Stimulated activated naive CD4-positive, alpha-beta T cell treated with Interleukin-2 at 50 U/mL for 16 hours (primary cell): ENCODE data around the gene STX5.
"Not testable (repeated sequence)": the region's sequence is repeated elsewhere in the genome, so short reads cannot be mapped to it uniquely, and the experiment has no call there.

Experiments used
- DNase-seq: peaks from one replicate; lab custom pipeline; 2025; lab: John Stamatoyannopoulos, UW

Gene STX5

DNA sequence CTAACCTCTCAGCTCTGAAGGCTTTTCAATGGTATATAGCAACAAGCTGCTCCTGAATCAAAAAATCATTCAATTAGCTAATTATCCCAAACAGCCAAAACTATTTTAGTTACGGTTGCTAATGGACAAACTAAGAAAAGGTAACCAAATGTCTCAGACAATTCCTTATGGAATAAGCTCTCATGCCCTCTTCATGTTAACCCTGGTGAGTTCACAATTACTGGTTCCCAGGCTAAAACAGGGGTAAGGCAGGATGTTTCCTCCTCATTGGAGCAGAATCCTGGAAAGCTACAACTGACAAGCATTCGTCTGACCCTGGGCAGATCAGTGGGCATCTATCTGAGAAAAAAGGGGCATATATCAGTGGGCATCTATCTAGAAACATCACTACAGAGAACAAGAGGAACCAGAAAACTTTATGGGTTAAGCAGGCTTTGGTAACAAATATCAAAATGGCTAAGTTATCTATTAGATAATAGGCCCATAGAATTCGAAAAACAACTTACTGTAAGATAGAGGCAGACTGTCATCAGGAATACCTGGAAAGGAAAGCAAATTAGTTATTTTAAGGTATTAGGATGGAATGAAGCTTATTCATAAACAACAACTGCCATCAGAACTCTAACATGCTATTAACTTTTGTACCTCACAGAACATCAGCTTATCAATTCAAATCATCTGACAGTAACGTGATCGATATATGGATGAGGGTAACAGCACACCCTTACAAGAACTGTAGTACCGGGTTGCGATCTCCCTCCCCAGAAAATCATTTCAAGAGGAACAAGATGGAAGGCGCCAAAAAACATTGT, 22.4 kb upstream of the STX5 start:
- DNase-seq = no peak

GRCh38 chr11:62853279-62853965, 21.6 kb upstream of the STX5 start:
- DNase-seq = peak; percentile 19

DNA sequence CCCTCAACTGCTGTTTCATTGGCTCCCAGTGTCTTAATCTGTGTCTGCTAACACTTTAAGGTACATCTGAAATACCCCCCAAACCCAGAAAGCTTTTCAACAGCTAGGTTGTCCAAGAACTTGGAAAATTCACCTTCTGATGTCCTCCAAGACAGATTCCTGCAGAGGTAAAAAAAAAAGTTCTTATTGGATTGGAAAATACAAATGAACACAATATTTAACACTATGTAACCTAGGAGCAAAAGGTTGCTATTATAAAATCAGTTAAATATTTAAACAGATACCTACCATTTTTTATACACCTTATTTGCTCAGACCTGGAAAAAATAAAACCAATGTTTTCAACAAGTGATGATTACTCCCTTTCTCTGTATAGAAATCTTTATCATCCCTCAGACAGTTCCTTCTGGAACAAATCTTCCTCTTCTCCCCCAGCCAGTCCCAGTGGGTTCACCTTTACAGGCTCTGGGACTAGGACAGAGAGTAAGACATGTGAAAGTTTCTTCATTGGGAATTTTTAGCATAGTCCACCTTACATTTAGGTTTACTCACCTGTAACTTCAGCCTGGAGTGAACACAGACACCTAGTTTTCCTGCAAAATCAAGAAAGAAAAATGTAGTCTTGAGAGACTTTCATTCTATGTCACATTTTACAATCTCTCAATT, 20.8 kb upstream of the STX5 start:
- DNase-seq = no peak

GRCh38 chr11:62851807-62852522, 20.1 kb upstream of the STX5 start:
- DNase-seq = no peak

DNA sequence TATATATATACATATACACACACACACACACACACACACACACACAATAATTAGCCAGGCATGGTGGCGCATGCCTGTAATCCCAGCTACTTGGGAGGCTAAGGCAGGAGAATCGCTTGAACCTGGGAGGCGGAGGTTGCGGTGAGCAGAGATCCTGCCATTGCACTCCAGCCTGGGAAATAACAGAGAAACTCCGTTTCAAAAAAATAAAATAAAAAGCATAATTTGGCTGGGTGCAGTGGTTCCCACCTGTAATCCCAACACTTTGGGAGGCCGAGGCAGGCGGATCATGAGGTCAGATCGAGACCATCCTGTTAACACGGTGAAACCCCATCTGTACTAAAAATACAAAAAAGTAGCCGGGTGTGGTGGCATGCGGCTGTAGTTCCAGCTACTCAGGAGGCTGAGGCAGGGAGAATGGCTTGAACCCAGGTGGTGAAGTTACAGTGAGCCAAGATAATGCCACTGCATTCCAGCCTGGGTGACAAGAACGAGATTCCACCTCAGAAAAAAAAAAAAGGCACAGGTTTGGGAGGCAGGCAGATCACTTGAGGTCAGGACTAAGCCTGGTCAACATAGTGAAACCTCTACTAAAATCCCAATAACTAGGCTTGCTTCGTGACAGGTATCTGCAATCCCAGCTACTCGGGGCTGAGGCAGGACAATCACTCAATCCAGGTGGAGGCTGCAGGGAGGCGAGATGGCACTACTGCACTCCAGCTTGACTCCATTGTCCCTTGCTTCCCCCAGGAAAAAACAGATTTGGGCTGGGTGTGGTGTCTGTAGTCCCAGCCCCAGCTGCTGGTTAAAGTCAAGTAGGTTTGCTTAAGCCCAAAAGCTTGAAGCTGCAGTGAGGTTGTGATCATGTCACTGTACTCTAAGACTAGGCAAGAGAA, 19.3 kb upstream of the STX5 start:
- peak; percentile 4 for DNase-seq

GRCh38 chr11:62847767-62848314, 16.0 kb upstream of the STX5 start:
- no peak for DNase-seq

GRCh38 chr11:62846177-62846576, 14.3 kb upstream of the STX5 start:
- no peak for DNase-seq

GRCh38 chr11:62844154-62844553, 12.3 kb upstream of the STX5 start:
- DNase-seq = no peak

- no peak for DNase-seq
Measured at GRCh38 chr11:62843466-62843865, 11.6 kb upstream of the STX5 start.

- not testable (repeated sequence) for DNase-seq
Measured at GRCh38 chr11:62842891-62843290, 11.0 kb upstream of the STX5 start.

GRCh38 chr11:62842171-62842741, 10.4 kb upstream of the STX5 start:
- DNase-seq = peak; percentile 11

DNA sequence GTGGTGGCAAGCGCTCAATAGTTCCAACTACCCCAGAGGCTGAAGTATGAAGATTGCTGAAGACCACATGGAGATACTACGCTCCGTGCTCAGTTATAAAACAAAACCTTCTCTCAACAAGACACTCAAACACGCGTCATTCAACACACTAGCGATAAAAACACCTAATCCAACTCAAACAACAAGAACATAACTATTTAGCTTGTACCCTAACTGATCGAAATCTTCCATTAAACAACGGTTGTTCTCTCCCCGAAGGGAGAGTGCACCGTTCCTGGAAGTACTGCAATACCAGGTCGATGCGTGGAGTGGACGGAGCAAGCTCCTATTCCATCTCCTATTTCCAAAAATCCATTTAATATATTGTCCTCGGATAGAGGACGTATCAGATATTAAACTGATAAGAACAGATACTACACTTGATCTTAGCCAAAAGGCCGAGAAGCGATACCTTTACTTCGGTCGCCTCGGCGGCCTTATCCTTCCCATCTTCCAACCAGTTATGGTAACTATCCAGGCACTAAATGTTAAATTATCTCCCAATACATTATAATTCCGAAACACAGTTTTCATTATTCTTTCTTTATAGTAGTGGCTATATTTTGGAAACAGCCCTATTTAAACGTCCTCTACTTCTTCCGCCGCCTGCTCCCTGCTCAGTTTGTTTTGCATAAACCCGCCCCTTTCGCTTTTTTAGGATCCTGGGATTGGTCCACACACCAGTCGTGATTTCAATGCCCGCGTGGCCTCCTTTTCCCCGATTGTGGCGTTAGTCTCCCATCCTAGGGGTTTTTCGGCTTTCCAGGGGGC, 9.7 kb upstream of the STX5 start:
- peak; percentile 77 for DNase-seq

- peak; percentile 89 for DNase-seq
Measured at GRCh38 chr11:62840721-62841360, 9.0 kb upstream of the STX5 start.

GRCh38 chr11:62839050-62839945, 7.4 kb upstream of the STX5 start, which contains the start of gene WDR74:
WDR74 (minus strand) TSS chr11:62839590; CDS start chr11:62839570, 20 bp downstream.
- peak; percentile 89 for DNase-seq

DNA sequence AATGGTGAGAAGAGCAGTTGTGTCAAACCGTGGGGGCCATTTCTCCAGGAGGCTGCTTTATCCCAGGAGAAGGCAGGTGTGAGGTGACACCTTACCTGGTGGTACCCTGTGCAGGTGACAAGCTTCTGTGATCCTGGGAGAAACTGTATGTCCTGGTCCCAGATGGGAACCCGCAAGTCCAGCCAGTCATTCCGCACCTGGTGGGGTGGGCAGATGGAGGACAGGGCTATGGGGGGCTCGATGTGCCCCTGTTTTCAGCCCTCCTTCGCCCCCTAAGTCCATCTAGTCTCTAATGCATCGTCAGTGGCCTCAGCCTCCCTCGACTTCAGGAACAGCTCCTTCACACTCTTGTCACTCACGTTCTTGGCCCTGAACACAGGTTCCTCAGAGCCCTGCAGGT, 3.5 kb upstream of the STX5 start:
- DNase-seq = no peak

GRCh38 chr11:62832336-62833234, 734 bp upstream of the STX5 start, which contains the start of gene TEX54:
TEX54 (minus strand) TSS chr11:62832841.
- DNase-seq = no peak
